HEK293 (cell line): ENCODE results near the gene CDC73.

Experiments used
- CTCF ChIA-PET: fragments of 350-600 bp; formaldehyde crosslinking; extraction: SDS; loops from one replicate; lab custom pipeline; 2021; ENCODE audit warnings: antibody characterized with exemption; lab: Yijun Ruan, JAX
- POLR2A ChIA-PET: fragments of 300-600 bp; formaldehyde crosslinking; extraction: SDS; loops from one replicate; lab custom pipeline; 2020; ENCODE audit warnings: antibody characterized with exemption, inconsistent platforms; lab: Yijun Ruan, JAX
- H3K27ac ChIP-seq: fragments of 200-500 bp; sonication (Bioruptor generic); 2 replicates; pipeline ENCODE4 v1.5.1; 2014; ENCODE audit warnings: low read depth, low read length, control low read depth, inconsistent platforms; ENCODE audit errors: extremely low read depth
- H3K36me3 ChIP-seq, 2 experiments: fragments of 200-500 bp in 1 of 2; sonication (Bioruptor generic) in 1 of 2; 1 replicate in 1 of 2; 2 replicates in 1 of 2; pipeline ENCODE4 v1.5.1; 2014 to 2017; ENCODE audit warnings: inconsistent platforms in 2 of 2, low read length in 2 of 2; ENCODE audit not compliant: control insufficient read depth in 2 of 2, insufficient read depth in 1 of 2
- H3K4me1 ChIP-seq: fragments of 200-500 bp; sonication (Bioruptor generic); 2 replicates; pipeline ENCODE4 v1.5.1; 2014; ENCODE audit warnings: mild to moderate bottlenecking, low read length, inconsistent platforms; ENCODE audit not compliant: control insufficient read depth, insufficient read depth
- H3K4me3 ChIP-seq: 2 replicates; pipeline ENCODE4 v1.5.1; 2011; ENCODE audit warnings: low read depth, mild to moderate bottlenecking, control low read depth, low read length, moderate library complexity
- H3K9me3 ChIP-seq: fragments of 200-500 bp; sonication (Bioruptor generic); 2 replicates; pipeline ENCODE4 v1.5.1; 2014; ENCODE audit warnings: low read depth, low read length, inconsistent platforms; ENCODE audit not compliant: control insufficient read depth, insufficient read depth
- KLF10 ChIP-seq: fragments of 450-650 bp; IDR thresholded peaks from 2 replicates; pipeline ENCODE4 v1.5.1; 2018; ENCODE audit warnings: missing biosample characterization, mild to moderate bottlenecking, missing genetic modification characterization
- KLF8 ChIP-seq: fragments of 450-650 bp; formaldehyde crosslinking; IDR thresholded peaks from 2 replicates; pipeline ENCODE4 v1.5.1; 2016; ENCODE audit warnings: missing biosample characterization, missing genetic modification characterization
- MYNN ChIP-seq: fragments of 450-650 bp; formaldehyde crosslinking; IDR thresholded peaks from 2 replicates; pipeline ENCODE4 v1.5.1; 2016; ENCODE audit warnings: missing biosample characterization, missing genetic modification characterization, borderline replicate concordance
- MZF1 ChIP-seq: fragments of 450-650 bp; formaldehyde crosslinking; IDR thresholded peaks from 2 replicates; pipeline ENCODE4 v1.5.1; 2017; ENCODE audit warnings: missing biosample characterization, missing genetic modification characterization, borderline replicate concordance
- TRIM28 ChIP-seq: IDR thresholded peaks from 2 replicates; pipeline ENCODE4 v1.6.1; 2011; ENCODE audit warnings: low read length, control low read depth, borderline replicate concordance
- ZBTB21 ChIP-seq: fragments of 450-650 bp; formaldehyde crosslinking; IDR thresholded peaks from 2 replicates; pipeline ENCODE4 v1.5.1; 2017; ENCODE audit warnings: missing biosample characterization, missing genetic modification characterization
- ZFHX2 ChIP-seq: fragments of 450-650 bp; formaldehyde crosslinking; conservative IDR thresholded peaks from 2 replicates; pipeline ENCODE4 v1.5.1; 2016; ENCODE audit warnings: missing biosample characterization, missing genetic modification characterization
- ZFP69B ChIP-seq: fragments of 450-650 bp; formaldehyde crosslinking; IDR thresholded peaks from 2 replicates; pipeline ENCODE4 v1.5.1; 2016; ENCODE audit warnings: missing biosample characterization, missing genetic modification characterization
- ZNF133 ChIP-seq: fragments of 450-650 bp; formaldehyde crosslinking; IDR thresholded peaks from 2 replicates; pipeline ENCODE4 v1.5.1; 2016; ENCODE audit warnings: missing biosample characterization, missing genetic modification characterization
- ZNF155 ChIP-seq: fragments of 450-650 bp; formaldehyde crosslinking; IDR thresholded peaks from 2 replicates; pipeline ENCODE4 v1.5.1; 2016; ENCODE audit warnings: missing biosample characterization, missing genetic modification characterization
- ZNF16 ChIP-seq: fragments of 450-650 bp; formaldehyde crosslinking; IDR thresholded peaks from 2 replicates; pipeline ENCODE4 v1.5.1; 2016; ENCODE audit warnings: low read depth, missing biosample characterization, missing genetic modification characterization
- ZNF174 ChIP-seq: fragments of 450-650 bp; formaldehyde crosslinking; IDR thresholded peaks from 2 replicates; pipeline ENCODE4 v1.5.0; 2017; ENCODE audit warnings: missing biosample characterization, mild to moderate bottlenecking, missing genetic modification characterization
- ZNF239 ChIP-seq: fragments of 450-650 bp; formaldehyde crosslinking; IDR thresholded peaks from 2 replicates; pipeline ENCODE4 v1.5.1; 2016; ENCODE audit warnings: missing biosample characterization, missing genetic modification characterization
- ZNF404 ChIP-seq: fragments of 450-650 bp; formaldehyde crosslinking; IDR thresholded peaks from 2 replicates; pipeline ENCODE4 v1.5.1; 2017; ENCODE audit warnings: missing biosample characterization, missing genetic modification characterization
- ZNF426 ChIP-seq: fragments of 450-650 bp; formaldehyde crosslinking; IDR thresholded peaks from 2 replicates; pipeline ENCODE4 v1.5.1; 2017; ENCODE audit warnings: missing biosample characterization, missing genetic modification characterization, mild to moderate bottlenecking, inconsistent platforms, moderate library complexity
- ZNF571 ChIP-seq: fragments of 450-650 bp; formaldehyde crosslinking; IDR thresholded peaks from 2 replicates; pipeline ENCODE4 v1.5.0; 2017; ENCODE audit warnings: missing biosample characterization, missing genetic modification characterization
- ZNF623 ChIP-seq: fragments of 450-650 bp; formaldehyde crosslinking; IDR thresholded peaks from 2 replicates; pipeline ENCODE4 v1.5.1; 2016; ENCODE audit warnings: missing biosample characterization, missing genetic modification characterization
- ZNF624 ChIP-seq: fragments of 450-650 bp; formaldehyde crosslinking; IDR thresholded peaks from 2 replicates; pipeline ENCODE4 v1.5.1; 2017; ENCODE audit warnings: missing biosample characterization, missing genetic modification characterization
- ZNF76 ChIP-seq: fragments of 450-650 bp; formaldehyde crosslinking; IDR thresholded peaks from 2 replicates; pipeline ENCODE4; 2016; ENCODE audit warnings: low read depth, missing biosample characterization, missing genetic modification characterization, borderline replicate concordance
- TF ChIP-seq, protein P1 (sequence below): fragments of 450-650 bp; formaldehyde crosslinking; IDR thresholded peaks from 2 replicates; pipeline ENCODE4 v1.5.1; 2016; ENCODE audit warnings: missing biosample characterization, missing genetic modification characterization
- TF ChIP-seq, protein P2 (sequence below): fragments of 450-650 bp; formaldehyde crosslinking; IDR thresholded peaks from 2 replicates; pipeline ENCODE4 v1.5.1; 2016; ENCODE audit warnings: missing biosample characterization, missing genetic modification characterization, borderline replicate concordance
- TF ChIP-seq, protein P3 (sequence below): fragments of 450-650 bp; formaldehyde crosslinking; IDR thresholded peaks from 2 replicates; pipeline ENCODE4 v1.5.1; 2016; ENCODE audit warnings: missing biosample characterization, missing genetic modification characterization

CDC73 gene

DNA sequence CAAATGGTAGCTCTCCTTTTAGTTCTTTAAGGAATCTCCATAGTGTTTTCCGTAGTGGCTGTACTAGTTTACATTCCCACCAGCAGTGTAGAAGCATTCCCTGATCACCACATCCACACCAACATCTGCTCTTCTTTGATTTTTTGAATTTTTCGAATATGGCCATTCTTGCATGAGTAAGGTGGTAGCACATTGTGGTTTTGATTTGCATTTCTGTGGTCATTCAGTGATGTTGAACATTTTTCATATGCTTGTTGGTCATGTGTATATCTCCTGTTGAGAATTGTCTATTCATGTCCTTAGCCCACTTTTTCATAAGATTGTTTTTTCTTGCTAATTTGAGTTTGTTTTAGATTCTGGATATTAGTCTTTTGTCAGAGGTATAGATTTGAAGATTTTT lies 149.2 kb downstream of the CDC73 start (continued):
- TF ChIP-seq, protein P1, sequence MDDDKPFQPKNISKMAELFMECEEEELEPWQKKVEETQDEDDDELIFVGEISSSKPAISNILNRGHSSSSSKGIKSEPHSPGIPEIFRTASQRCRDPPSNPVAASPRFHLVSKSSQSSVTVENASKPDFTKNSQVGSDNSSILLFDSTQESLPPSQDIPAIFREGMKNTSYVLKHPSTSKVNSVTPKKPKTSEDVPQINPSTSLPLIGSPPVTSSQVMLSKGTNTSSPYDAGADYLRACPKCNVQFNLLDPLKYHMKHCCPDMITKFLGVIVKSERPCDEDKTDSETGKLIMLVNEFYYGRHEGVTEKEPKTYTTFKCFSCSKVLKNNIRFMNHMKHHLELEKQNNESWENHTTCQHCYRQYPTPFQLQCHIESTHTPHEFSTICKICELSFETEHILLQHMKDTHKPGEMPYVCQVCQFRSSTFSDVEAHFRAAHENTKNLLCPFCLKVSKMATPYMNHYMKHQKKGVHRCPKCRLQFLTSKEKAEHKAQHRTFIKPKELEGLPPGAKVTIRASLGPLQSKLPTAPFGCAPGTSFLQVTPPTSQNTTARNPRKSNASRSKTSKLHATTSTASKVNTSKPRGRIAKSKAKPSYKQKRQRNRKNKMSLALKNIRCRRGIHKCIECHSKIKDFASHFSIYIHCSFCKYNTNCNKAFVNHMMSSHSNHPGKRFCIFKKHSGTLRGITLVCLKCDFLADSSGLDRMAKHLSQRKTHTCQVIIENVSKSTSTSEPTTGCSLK (tag by site-specific recombination), result no peak
- TF ChIP-seq TRIM28, result no peak
- TF ChIP-seq ZFP69B (tag by site-specific recombination), result no peak
- TF ChIP-seq ZNF624 (tag by site-specific recombination), result no peak

DNA sequence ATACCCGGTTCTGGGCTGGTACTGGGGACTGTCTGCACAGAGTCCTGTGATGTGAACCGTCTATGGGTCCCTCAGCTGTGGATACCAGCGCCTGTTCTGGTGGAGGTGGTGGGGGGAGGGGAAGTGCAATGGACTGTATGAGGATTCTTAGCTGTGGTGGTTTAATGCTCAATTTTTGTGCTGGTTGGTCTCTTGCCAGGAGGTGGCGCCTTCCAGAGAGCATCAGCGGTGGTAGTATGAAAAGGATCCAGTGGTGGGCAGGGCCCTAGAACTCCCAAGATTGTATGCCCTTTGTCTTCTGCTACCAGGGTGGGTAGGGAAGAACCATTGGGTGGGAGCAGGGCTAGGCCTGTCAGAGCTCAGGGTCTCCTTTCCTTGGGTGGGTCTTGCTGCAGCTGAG lies 153.9 kb downstream of the CDC73 start:
- no peak for TF ChIP-seq MYNN (tag by site-specific recombination)
- no peak for TF ChIP-seq KLF10 (tag by site-specific recombination)
- no peak for TF ChIP-seq ZNF239 (tag by site-specific recombination)
- TF ChIP-seq, protein P2, sequence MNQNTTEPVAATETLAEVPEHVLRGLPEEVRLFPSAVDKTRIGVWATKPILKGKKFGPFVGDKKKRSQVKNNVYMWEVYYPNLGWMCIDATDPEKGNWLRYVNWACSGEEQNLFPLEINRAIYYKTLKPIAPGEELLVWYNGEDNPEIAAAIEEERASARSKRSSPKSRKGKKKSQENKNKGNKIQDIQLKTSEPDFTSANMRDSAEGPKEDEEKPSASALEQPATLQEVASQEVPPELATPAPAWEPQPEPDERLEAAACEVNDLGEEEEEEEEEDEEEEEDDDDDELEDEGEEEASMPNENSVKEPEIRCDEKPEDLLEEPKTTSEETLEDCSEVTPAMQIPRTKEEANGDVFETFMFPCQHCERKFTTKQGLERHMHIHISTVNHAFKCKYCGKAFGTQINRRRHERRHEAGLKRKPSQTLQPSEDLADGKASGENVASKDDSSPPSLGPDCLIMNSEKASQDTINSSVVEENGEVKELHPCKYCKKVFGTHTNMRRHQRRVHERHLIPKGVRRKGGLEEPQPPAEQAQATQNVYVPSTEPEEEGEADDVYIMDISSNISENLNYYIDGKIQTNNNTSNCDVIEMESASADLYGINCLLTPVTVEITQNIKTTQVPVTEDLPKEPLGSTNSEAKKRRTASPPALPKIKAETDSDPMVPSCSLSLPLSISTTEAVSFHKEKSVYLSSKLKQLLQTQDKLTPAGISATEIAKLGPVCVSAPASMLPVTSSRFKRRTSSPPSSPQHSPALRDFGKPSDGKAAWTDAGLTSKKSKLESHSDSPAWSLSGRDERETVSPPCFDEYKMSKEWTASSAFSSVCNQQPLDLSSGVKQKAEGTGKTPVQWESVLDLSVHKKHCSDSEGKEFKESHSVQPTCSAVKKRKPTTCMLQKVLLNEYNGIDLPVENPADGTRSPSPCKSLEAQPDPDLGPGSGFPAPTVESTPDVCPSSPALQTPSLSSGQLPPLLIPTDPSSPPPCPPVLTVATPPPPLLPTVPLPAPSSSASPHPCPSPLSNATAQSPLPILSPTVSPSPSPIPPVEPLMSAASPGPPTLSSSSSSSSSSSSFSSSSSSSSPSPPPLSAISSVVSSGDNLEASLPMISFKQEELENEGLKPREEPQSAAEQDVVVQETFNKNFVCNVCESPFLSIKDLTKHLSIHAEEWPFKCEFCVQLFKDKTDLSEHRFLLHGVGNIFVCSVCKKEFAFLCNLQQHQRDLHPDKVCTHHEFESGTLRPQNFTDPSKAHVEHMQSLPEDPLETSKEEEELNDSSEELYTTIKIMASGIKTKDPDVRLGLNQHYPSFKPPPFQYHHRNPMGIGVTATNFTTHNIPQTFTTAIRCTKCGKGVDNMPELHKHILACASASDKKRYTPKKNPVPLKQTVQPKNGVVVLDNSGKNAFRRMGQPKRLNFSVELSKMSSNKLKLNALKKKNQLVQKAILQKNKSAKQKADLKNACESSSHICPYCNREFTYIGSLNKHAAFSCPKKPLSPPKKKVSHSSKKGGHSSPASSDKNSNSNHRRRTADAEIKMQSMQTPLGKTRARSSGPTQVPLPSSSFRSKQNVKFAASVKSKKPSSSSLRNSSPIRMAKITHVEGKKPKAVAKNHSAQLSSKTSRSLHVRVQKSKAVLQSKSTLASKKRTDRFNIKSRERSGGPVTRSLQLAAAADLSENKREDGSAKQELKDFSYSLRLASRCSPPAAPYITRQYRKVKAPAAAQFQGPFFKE (tag by site-specific recombination), result no peak
- TF ChIP-seq ZNF76 (tag by site-specific recombination), result no peak
- TF ChIP-seq ZNF571, result no peak
- no peak for TF ChIP-seq ZNF133 (tag by site-specific recombination)
- no peak for TF ChIP-seq ZNF404 (tag by site-specific recombination)
- TF ChIP-seq ZNF174 (tag by site-specific recombination), result no peak
- TF ChIP-seq ZNF426 (tag by site-specific recombination), result no peak
- TF ChIP-seq ZNF623 (tag by site-specific recombination), result no peak
- TF ChIP-seq ZNF16 (tag by site-specific recombination), result no peak
- no peak for TF ChIP-seq ZFHX2 (tag by site-specific recombination)
- TF ChIP-seq ZBTB21 (tag by site-specific recombination), result no peak
- TF ChIP-seq, protein P3, sequence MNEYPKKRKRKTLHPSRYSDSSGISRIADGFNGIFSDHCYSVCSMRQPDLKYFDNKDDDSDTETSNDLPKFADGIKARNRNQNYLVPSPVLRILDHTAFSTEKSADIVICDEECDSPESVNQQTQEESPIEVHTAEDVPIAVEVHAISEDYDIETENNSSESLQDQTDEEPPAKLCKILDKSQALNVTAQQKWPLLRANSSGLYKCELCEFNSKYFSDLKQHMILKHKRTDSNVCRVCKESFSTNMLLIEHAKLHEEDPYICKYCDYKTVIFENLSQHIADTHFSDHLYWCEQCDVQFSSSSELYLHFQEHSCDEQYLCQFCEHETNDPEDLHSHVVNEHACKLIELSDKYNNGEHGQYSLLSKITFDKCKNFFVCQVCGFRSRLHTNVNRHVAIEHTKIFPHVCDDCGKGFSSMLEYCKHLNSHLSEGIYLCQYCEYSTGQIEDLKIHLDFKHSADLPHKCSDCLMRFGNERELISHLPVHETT, result no peak
- TF ChIP-seq KLF8, result no peak
- no peak for TF ChIP-seq MZF1
- no peak for TF ChIP-seq ZNF155 (tag by site-specific recombination)
- no peak for TF ChIP-seq ZNF624 (tag by site-specific recombination)
- no peaks in the 10 kb centered on the region for H3K4me1 ChIP-seq
- no peak overlapping the region for H3K4me3 ChIP-seq
- CTCF ChIA-PET, result no interaction called here
- POLR2A ChIA-PET, result no interaction called here
- H3K27ac ChIP-seq, result no peak overlapping the region
- no peaks in the 10 kb centered on the region for H3K36me3 ChIP-seq
- no peaks in the 10 kb centered on the region for H3K9me3 ChIP-seq
